Measurements from ENCODE around the gene CPVL.
"Not testable (repeated sequence)": the region's sequence is repeated elsewhere in the genome, so short reads cannot be mapped to it uniquely, and the experiment has no call there.

The CPVL gene

GRCh38 chr7:29115753-29116152 is 30.6 kb downstream of the CPVL start:
- TF ChIP-seq TAF1 (IDR thresholded peaks at IDR 0.05; ENCODE audit: borderline replicate concordance, low read depth, low read length) (no peak), POLR2A (IDR thresholded peaks at IDR 0.05; ENCODE audit: low read depth, low read length) (no peak), POLR2AphosphoS5 (IDR thresholded peaks at IDR 0.05; ENCODE audit: low read depth, low read length) (no peak)
- DNase-seq (ENCODE audit: insufficient read length): no peak
- FAIRE-seq: no peak

- TF ChIP-seq TAF1 (IDR thresholded peaks at IDR 0.05; ENCODE audit: borderline replicate concordance, low read depth, low read length) (no peak), POLR2A (IDR thresholded peaks at IDR 0.05; ENCODE audit: low read depth, low read length) (no peak), POLR2AphosphoS5 (IDR thresholded peaks at IDR 0.05; ENCODE audit: low read depth, low read length) (no peak)
- DNase-seq (ENCODE audit: insufficient read length) (no peak), FAIRE-seq (no peak)
These were observed 31.1 kb downstream of the CPVL start for GRCh38 chr7:29115130-29115687.

GRCh38 chr7:29114266-29114665 is 32.1 kb downstream of the CPVL start:
- not testable (repeated sequence) for DNase-seq (ENCODE audit: insufficient read length); FAIRE-seq

GRCh38 chr7:29113384-29114102 is 32.8 kb downstream of the CPVL start:
- no peak for DNase-seq (ENCODE audit: insufficient read length)
- no peak for FAIRE-seq
- TF ChIP-seq POLR2AphosphoS5 (IDR thresholded peaks at IDR 0.05; ENCODE audit: low read depth, low read length) (no peak), TAF1 (IDR thresholded peaks at IDR 0.05; ENCODE audit: borderline replicate concordance, low read depth, low read length) (no peak), POLR2A (IDR thresholded peaks at IDR 0.05; ENCODE audit: low read depth, low read length) (no peak)

GRCh38 chr7:29112721-29113120 is 33.6 kb downstream of the CPVL start:
- FAIRE-seq: no peak
- TF ChIP-seq POLR2A (IDR thresholded peaks at IDR 0.05; ENCODE audit: low read depth, low read length) (no peak), POLR2AphosphoS5 (IDR thresholded peaks at IDR 0.05; ENCODE audit: low read depth, low read length) (no peak), TAF1 (IDR thresholded peaks at IDR 0.05; ENCODE audit: borderline replicate concordance, low read depth, low read length) (no peak)
- DNase-seq (ENCODE audit: insufficient read length): no peak

GRCh38 chr7:29109899-29110298 is 36.4 kb downstream of the CPVL start:
- DNase-seq (ENCODE audit: insufficient read length): no peak
- FAIRE-seq: no peak
- TF ChIP-seq POLR2AphosphoS5 (IDR thresholded peaks at IDR 0.05; ENCODE audit: low read depth, low read length) (no peak), POLR2A (IDR thresholded peaks at IDR 0.05; ENCODE audit: low read depth, low read length) (no peak), TAF1 (IDR thresholded peaks at IDR 0.05; ENCODE audit: borderline replicate concordance, low read depth, low read length) (no peak)

GRCh38 chr7:29109358-29109757 is 37.0 kb downstream of the CPVL start:
- FAIRE-seq (no peak), DNase-seq (ENCODE audit: insufficient read length) (no peak)
- TF ChIP-seq POLR2AphosphoS5 (IDR thresholded peaks at IDR 0.05; ENCODE audit: low read depth, low read length) (no peak), POLR2A (IDR thresholded peaks at IDR 0.05; ENCODE audit: low read depth, low read length) (no peak), TAF1 (IDR thresholded peaks at IDR 0.05; ENCODE audit: borderline replicate concordance, low read depth, low read length) (no peak)

GRCh38 chr7:29107056-29107455 is 39.3 kb downstream of the CPVL start:
- DNase-seq (ENCODE audit: insufficient read length) (no peak), FAIRE-seq (no peak)
- TF ChIP-seq TAF1 (IDR thresholded peaks at IDR 0.05; ENCODE audit: borderline replicate concordance, low read depth, low read length): no peak
- no peak for TF ChIP-seq POLR2A (IDR thresholded peaks at IDR 0.05; ENCODE audit: low read depth, low read length)
- TF ChIP-seq POLR2AphosphoS5 (IDR thresholded peaks at IDR 0.05; ENCODE audit: low read depth, low read length): no peak

GRCh38 chr7:29106669-29106988 is 39.7 kb downstream of the CPVL start:
- DNase-seq (ENCODE audit: insufficient read length) (no peak), FAIRE-seq (no peak)
- TF ChIP-seq POLR2A (IDR thresholded peaks at IDR 0.05; ENCODE audit: low read depth, low read length) (no peak), TAF1 (IDR thresholded peaks at IDR 0.05; ENCODE audit: borderline replicate concordance, low read depth, low read length) (no peak), POLR2AphosphoS5 (IDR thresholded peaks at IDR 0.05; ENCODE audit: low read depth, low read length) (no peak)

GRCh38 chr7:29105752-29106668 is 40.3 kb downstream of the CPVL start:
- TF ChIP-seq TAF1 (IDR thresholded peaks at IDR 0.05; ENCODE audit: borderline replicate concordance, low read depth, low read length): no peak
- TF ChIP-seq POLR2AphosphoS5 (IDR thresholded peaks at IDR 0.05; ENCODE audit: low read depth, low read length): no peak
- no peak for TF ChIP-seq POLR2A (IDR thresholded peaks at IDR 0.05; ENCODE audit: low read depth, low read length)
- no peak for DNase-seq (ENCODE audit: insufficient read length)
- peak; percentile 75 for FAIRE-seq

- no peak for TF ChIP-seq POLR2AphosphoS5 (IDR thresholded peaks at IDR 0.05; ENCODE audit: low read depth, low read length)
- TF ChIP-seq TAF1 (IDR thresholded peaks at IDR 0.05; ENCODE audit: borderline replicate concordance, low read depth, low read length): no peak
- no peak for TF ChIP-seq POLR2A (IDR thresholded peaks at IDR 0.05; ENCODE audit: low read depth, low read length)
- FAIRE-seq (no peak), DNase-seq (ENCODE audit: insufficient read length) (no peak)
These were observed 41.1 kb downstream of the CPVL start for GRCh38 chr7:29105191-29105590.

Measured in GM12892 (cell line).